Pancreas (tissue), 10 donors: ENCODE measurements around the gene ABAT. TPM values are rescaled to one million over a fixed set of nuclear protein-coding genes. Genes with fewer than 3 reads are reported as not detected.

Source experiments
- ATAC-seq, 4 donors: fragments of 200-7000 bp; cut with Tn5 transposase; one replicate each; pipeline versions ENCODE4 v1.8.0 to v1.9.1; 2020; ENCODE audit warnings: mild to moderate bottlenecking in 4 of 4, moderate library complexity in 4 of 4
- DNase-seq, 6 donors: peaks; one replicate each; pipeline ENCODE4 v3.0.0-alpha.2; 2020
- FAIRE-seq: peaks from 2 replicates; lab custom pipeline; 2012; peaks lifted over from hg19 to GRCh38; lab: Jason Lieb, UNC
- H3K27ac ChIP-seq, 4 donors: fragments of 200-600 bp; sonication (generic); 1 replicate in 3 of 4; 2 replicates in 1 of 4; pipeline versions ENCODE4 v1.5.0 to v1.8.0; 2020
- H3K27me3 ChIP-seq, 4 donors: fragments of 200-600 bp; one replicate each; pipeline ENCODE4 v1.8.0; 2021
- H3K36me3 ChIP-seq, 3 donors: fragments of 200-600 bp; sonication (generic) in 1 of 3; one replicate each; pipeline versions ENCODE4 v1.5.0 to v1.8.0; 2020 to 2021
- H3K4me1 ChIP-seq, 3 donors: fragments of 200-600 bp; one replicate each; pipeline ENCODE4 v1.8.0; 2021
- H3K4me3 ChIP-seq, 4 donors: fragments of 200-600 bp; sonication (generic) in 2 of 4; one replicate each; pipeline versions ENCODE4 v1.5.0 to v1.8.0; 2020 to 2021
- H3K9me3 ChIP-seq, 4 donors: fragments of 200-600 bp; one replicate each; pipeline ENCODE4 v1.8.0; 2021
- WGBS, 2 donors: extraction: QIAGEN DNeasy Blood & Tissue Kit; methylation state at CpG; one replicate each; pipeline ENCODE4 v1.1.7; 2013; 5-methylcytosine and 5-hydroxymethylcytosine counted together
- intact Hi-C, 3 donors: fragments of 100-400 bp; cut with DNase I; formaldehyde crosslinking; loops; one replicate each; pipeline versions ENCODE4 v1.11.1 to v1.14.2; 2022
- polyA plus RNA-seq, 2 donors: library from polyadenylated mRNA; stranded (reverse); fragments of 200-250 nt; gene quantifications; one replicate each; pipeline ENCODE4 v1.2.3, GENCODE V29; 2013
- total RNA-seq, 6 donors: library from RNA; stranded (reverse); fragmentation: NEBNext Ultra II Directional in 4 of 6; extraction: Animal tissue kit (Norgen Biotek cat#: 25700) in 4 of 6; gene quantifications; one replicate each; pipeline versions ENCODE4 v1.2.1 to v1.2.4, GENCODE V29; 2021 to 2023
- TF ChIP-seq, protein P1 (sequence below), 4 donors: fragments of 200-600 bp; sonication (generic) in 3 of 4; IDR thresholded peaks; one replicate each; pipeline versions ENCODE4 v1.5.0 to v1.8.0; 2021; ENCODE audit warnings: antibody characterized with exemption in 4 of 4
- donor health status: healthy with polysubstance abuse.
- donor health status: DM: no; HTN: no; CAD: no; lungs with moderate emphysema.
- donor health status: DM: no; HTN: no; CAD: no.
- donor health status: control.
- donor health status: control.
- donor health status: Bipolar disorder and iron deficiency.
- donor health status: DM: yes; HTN: yes; CAD: no.
- donor health status: DM: no; HTN: no; CAD: no.
- donor health status: DM: no; HTN: no; CAD: no.
- donor health status: DM: yes; HTN: yes; CAD: no.

The ABAT gene
- total and polyA plus RNA-seq, 8 donors: 21.5 to 50.2 (median 29.1) TPM

DNA sequence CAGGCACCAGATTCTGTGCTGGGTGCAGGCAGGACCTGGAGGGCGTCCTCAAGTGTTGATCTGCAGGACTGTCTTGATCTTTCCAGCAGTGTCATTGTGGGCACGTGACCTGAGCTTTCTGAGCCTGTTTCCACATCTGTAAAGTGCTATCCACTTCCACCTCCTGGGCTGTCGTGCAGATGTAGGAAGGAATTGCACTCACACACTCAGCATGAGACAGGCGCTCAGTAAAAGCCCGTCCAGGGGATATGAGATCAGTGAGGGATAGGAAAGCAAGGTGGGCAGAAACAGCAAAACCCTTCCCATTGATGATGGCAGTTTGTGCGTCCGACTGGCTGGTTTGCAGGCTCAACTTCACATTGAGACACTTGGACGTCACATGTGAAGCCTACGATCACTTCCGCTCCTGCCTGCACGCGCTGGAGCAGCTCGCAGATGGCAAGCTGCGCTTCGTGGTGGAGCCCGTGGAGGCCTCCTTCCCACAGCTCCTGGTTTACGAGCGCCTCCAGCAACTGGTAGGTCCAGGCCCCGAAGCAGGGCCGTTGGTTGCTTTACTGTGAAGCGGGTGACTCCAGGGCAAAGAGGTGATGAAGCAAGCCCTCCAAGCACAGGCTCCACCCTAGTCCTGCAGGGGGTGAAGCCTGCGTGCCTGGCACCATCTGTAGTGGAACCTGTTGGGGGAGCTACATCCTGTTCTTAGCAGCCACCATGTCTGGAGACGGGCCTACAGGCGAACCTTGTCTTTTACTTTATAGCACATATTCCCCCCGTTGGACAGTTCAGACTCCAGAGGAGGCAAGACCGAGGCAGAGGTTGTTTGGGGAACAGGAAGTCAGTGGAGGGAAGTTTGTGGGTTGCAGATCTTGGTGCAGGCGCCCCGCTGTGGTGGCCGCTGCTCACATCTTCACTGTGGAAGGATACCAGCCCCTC, 29.9 kb upstream of the ABAT start:
- TF ChIP-seq, protein P1, sequence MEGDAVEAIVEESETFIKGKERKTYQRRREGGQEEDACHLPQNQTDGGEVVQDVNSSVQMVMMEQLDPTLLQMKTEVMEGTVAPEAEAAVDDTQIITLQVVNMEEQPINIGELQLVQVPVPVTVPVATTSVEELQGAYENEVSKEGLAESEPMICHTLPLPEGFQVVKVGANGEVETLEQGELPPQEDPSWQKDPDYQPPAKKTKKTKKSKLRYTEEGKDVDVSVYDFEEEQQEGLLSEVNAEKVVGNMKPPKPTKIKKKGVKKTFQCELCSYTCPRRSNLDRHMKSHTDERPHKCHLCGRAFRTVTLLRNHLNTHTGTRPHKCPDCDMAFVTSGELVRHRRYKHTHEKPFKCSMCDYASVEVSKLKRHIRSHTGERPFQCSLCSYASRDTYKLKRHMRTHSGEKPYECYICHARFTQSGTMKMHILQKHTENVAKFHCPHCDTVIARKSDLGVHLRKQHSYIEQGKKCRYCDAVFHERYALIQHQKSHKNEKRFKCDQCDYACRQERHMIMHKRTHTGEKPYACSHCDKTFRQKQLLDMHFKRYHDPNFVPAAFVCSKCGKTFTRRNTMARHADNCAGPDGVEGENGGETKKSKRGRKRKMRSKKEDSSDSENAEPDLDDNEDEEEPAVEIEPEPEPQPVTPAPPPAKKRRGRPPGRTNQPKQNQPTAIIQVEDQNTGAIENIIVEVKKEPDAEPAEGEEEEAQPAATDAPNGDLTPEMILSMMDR (IDR thresholded peaks at IDR 0.05): no peak
- Histone ChIP-seq H3K27ac (peak overlapping the region in 2 of 4 donors; percentile 33 to 41), H3K4me1 (no peaks in the 10 kb centered on the region), H3K27me3 (no peaks in the 10 kb centered on the region), H3K36me3 (peaks cover 0 to 74% (median 7%) of the 10 kb centered on the region in 3 donors), H3K4me3 (no peak overlapping the region), H3K9me3 (no peaks in the 10 kb centered on the region)
- FAIRE-seq (no peak), ATAC-seq (peak in 3 of 4 donors; percentile 26 to 79 (median 71)), DNase-seq (peak in 1 of 6 donors; percentile 26)
- intact Hi-C loops: no loop called here
- WGBS, 2 donors: 86 to 90% methylated on average over 29 of the region's 29 CpGs

DNA sequence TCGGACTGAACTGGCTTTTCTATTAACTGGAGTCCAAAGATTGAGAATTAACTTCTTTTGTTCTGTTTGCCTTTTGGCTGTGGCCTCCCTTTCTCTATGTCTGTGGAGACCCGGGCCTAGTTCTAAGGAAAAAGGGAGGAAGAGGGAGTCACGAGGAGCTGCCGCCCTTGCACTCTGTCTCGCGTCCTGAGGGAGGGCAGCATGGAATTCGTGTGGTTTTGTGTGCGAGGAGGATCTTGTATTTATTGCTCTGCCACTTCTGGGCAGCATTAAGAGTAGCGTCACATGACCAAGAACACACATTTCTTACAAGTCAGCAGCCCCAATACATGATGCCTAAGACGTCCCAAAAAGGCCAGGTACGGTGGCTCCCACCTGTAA, 29.3 kb upstream of the ABAT start:
- intact Hi-C loops: no loop called here
- TF ChIP-seq, protein P1 (IDR thresholded peaks at IDR 0.05): no peak
- 81 to 84% methylated on average over 11 of the region's 11 CpGs for WGBS, 2 donors

DNA sequence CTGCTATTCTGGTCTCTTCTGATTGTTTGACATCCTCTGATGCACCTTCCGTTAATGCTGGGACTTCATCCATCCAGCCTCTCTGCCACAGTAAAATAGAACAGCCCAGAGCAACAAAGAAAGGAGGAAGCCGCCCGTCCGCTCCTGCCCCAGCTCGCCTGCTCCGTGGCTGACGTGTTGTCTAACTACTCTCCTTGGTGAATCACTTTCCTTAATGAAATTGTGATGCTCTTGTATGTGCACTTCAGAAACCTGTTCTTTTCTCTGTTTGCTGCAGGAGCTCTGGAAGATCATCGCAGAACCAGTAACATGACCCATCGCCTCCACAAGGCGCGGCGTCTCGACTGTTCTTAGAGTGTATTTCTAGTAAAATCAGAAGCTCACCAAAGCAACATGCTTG, 28.6 kb upstream of the ABAT start:
- no peak overlapping the region for H3K27ac ChIP-seq
- no peaks in the 10 kb centered on the region for H3K4me1 ChIP-seq
- DNase-seq (no peak), ATAC-seq (no peak), FAIRE-seq (no peak)
- H3K9me3 ChIP-seq: no peaks in the 10 kb centered on the region
- H3K27me3 ChIP-seq: no peaks in the 10 kb centered on the region
- H3K36me3 ChIP-seq: peaks cover 0 to 67% (median 7%) of the 10 kb centered on the region in 3 donors
- 91 to 93% methylated on average over 13 of the region's 13 CpGs for WGBS, 2 donors
- no peak overlapping the region for H3K4me3 ChIP-seq
- TF ChIP-seq, protein P1 (IDR thresholded peaks at IDR 0.05): no peak
- intact Hi-C loops: no loop called here

More for the DNA sequence above, 29.3 kb upstream of the ABAT start:
- peak in 1 of 4 donors; percentile 20 for ATAC-seq
- DNase-seq: no peak
- Histone ChIP-seq H3K9me3 (no peaks in the 10 kb centered on the region), H3K4me3 (no peak overlapping the region), H3K27me3 (no peaks in the 10 kb centered on the region), H3K4me1 (no peaks in the 10 kb centered on the region), H3K36me3 (peaks cover 0 to 68% (median 7%) of the 10 kb centered on the region in 3 donors), H3K27ac (no peak overlapping the region)
- FAIRE-seq: no peak

DNA sequence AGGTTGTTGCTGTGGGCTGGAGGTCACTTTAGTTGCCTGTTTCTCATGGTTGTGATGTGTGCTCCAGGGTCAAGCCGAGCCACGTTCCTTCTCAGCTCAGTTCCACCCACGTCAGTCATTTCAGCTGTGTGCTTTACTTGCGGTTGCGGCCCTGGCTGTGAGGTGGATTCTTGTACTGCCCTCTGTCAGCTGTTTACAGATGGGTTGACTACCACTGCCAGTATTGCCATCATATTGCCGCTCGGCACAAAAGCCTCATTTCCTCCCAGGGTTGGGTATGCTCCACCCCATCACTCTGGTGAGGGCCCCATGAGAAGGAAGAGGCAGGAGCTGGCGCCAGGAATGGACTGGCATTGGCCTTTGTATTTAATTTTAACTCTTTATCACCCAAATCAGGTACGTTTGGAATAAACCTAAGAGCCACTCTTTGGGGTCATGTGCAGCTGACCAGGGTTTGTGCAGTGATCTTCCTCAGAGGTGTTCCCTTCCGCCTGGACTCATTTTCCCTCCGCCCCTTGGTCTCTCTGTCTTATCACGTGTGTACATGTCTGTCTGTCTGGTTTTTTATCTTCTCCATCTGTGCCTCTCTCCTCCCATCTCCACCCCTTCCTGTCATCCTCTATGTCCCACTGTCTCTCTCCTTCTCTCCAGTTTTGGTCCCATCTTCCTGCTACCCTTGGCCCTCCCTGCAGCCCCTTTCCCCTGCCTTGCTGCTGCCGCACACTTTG, 27.9 kb upstream of the ABAT start:
- Histone ChIP-seq H3K27ac (no peak overlapping the region), H3K36me3 (peaks cover 0 to 61% (median 4%) of the 10 kb centered on the region in 3 donors), H3K9me3 (no peaks in the 10 kb centered on the region), H3K4me3 (no peak overlapping the region), H3K27me3 (no peaks in the 10 kb centered on the region), H3K4me1 (no peaks in the 10 kb centered on the region)
- intact Hi-C loops: no loop called here
- TF ChIP-seq, protein P1 (IDR thresholded peaks at IDR 0.05): no peak
- FAIRE-seq (no peak), ATAC-seq (no peak), DNase-seq (no peak)
- WGBS, 2 donors: 86 to 87% methylated on average over 13 of the region's 13 CpGs
